LNCaP clone FGC (cell line): ENCODE measurements around the gene ITIH6.
"Not testable (repeated sequence)": the region's sequence is repeated elsewhere in the genome, so short reads cannot be mapped to it uniquely, and the experiment has no call there.

ENCODE experiments used
- DNase-seq: peaks from one replicate; pipeline ENCODE4 v3.0.0-alpha.2; 2011; ENCODE audit warnings: low read depth
- H3K4me3 ChIP-seq: 2 replicates; pipeline ENCODE4 v1.5.1; 2011; ENCODE audit warnings: mild to moderate bottlenecking, low read depth, low read length, control low read depth
- TF ChIP-seq, protein P1 (sequence below): IDR thresholded peaks from 2 replicates; pipeline ENCODE4 v1.5.1; 2012; ENCODE audit warnings: mild to moderate bottlenecking; ENCODE audit not compliant: control insufficient read depth, insufficient read depth; ENCODE audit errors: extremely low read depth

Gene ITIH6

DNA sequence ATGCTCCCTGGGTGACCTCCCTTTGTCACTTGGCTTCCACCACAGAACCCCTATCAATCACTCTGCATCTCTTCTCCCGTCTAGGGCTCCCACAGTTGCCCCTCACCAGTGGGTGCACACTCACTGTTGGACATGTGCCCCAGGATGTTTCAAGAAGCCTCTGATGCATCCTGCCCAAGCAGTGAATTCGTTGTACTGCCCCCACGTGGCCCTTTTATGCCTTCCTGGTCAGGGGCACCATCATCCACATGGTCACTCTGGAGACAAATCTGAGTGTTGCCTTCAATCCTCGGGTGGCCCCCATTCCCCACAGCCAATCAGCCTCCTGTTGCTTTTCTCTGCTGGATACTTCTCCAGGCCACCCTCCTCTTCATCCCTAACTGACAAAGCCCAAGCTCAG lies 12.2 kb downstream of the ITIH6 start:
- no peak for DNase-seq
- no peak overlapping the region for H3K4me3 ChIP-seq
- TF ChIP-seq, protein P1, sequence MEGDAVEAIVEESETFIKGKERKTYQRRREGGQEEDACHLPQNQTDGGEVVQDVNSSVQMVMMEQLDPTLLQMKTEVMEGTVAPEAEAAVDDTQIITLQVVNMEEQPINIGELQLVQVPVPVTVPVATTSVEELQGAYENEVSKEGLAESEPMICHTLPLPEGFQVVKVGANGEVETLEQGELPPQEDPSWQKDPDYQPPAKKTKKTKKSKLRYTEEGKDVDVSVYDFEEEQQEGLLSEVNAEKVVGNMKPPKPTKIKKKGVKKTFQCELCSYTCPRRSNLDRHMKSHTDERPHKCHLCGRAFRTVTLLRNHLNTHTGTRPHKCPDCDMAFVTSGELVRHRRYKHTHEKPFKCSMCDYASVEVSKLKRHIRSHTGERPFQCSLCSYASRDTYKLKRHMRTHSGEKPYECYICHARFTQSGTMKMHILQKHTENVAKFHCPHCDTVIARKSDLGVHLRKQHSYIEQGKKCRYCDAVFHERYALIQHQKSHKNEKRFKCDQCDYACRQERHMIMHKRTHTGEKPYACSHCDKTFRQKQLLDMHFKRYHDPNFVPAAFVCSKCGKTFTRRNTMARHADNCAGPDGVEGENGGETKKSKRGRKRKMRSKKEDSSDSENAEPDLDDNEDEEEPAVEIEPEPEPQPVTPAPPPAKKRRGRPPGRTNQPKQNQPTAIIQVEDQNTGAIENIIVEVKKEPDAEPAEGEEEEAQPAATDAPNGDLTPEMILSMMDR = peak; percentile 12; the same call in 1 of the 2 replicates

GRCh38 chrX:54776987-54777672 lies 20.9 kb downstream of the ITIH6 start:
- DNase-seq = no peak
- TF ChIP-seq, protein P1 = no peak
- H3K4me3 ChIP-seq = no peak overlapping the region

GRCh38 chrX:54776061-54776460 lies 22.0 kb downstream of the ITIH6 start:
- no peak overlapping the region for H3K4me3 ChIP-seq
- TF ChIP-seq, protein P1 = no peak
- DNase-seq = no peak

- not testable (repeated sequence) for H3K4me3 ChIP-seq, DNase-seq
Observed at GRCh38 chrX:54774391-54775094, 23.5 kb downstream of the ITIH6 start.

- no peak for DNase-seq
- TF ChIP-seq, protein P1 = no peak
- no peak overlapping the region for H3K4me3 ChIP-seq
Observed at GRCh38 chrX:54758114-54759055, 39.7 kb downstream of the ITIH6 start.

DNA sequence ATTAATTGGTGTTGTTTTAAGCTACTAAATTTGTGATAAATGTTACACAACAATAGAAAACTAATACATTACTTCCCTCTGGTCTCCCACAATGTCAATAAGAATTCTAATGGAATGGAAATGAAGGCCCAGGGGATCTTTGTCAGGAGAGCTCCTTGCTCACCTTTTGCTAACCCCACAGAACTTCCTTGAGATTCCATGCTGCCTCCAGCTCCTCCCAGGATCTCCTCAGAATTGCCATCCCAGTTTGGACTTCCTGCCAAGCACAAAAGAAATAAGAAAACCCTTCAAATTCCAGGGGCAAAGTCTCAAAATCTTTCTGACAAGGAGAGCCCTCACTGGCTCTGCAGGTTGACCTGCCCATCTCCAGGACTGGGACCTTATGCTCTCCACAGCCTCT lies 43.2 kb downstream of the ITIH6 start:
- TF ChIP-seq, protein P1 = no peak
- DNase-seq = no peak
- H3K4me3 ChIP-seq = no peak overlapping the region

DNA sequence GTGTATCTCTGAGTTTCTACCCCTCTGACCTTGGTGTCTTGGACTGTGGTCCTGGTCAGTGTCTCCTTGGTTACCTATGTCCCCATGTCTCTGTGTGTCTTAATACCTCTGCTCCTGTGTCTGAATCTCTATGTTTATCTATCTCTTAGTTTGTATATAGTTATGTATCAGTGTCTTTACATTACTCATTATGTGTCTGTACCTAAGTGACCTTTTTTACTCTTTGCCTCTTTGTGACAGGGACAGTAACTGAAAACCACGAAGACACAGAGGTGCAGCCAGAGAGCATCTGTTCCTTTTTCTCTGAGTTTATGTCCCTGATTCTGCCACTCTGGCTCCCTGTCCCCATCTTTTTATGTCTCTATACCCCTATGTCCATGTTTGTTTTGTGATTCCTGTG lies 49.4 kb downstream of the ITIH6 start:
- TF ChIP-seq, protein P1 = no peak
- DNase-seq = no peak
- H3K4me3 ChIP-seq = no peak overlapping the region
